A549 (cell line): ENCODE data around the gene COL5A1. TPM values are rescaled to one million over a fixed set of nuclear protein-coding genes. Genes with fewer than 3 reads are reported as not detected.

ENCODE experiments used
- ATAC-seq, 2 experiments: fragments of 200-7000 bp in 1 of 2; fragments of >200 bp in 1 of 2; cut with Nextera tagmentation in 1 of 2; cut with Tn5 transposase in 1 of 2; 3 replicates each; pipeline versions ENCODE4 v1.8.0 to v1.9.1; 2018 to 2020; ENCODE audit warnings: mild to moderate bottlenecking in 1 of 2, moderate library complexity in 1 of 2
- CTCF ChIA-PET: fragments of 300-600 bp; sonication (Branson Sonifier 250); formaldehyde crosslinking; extraction: SDS; loops from one replicate; lab custom pipeline; 2021; ENCODE audit warnings: antibody characterized with exemption, inconsistent platforms; lab: Yijun Ruan, JAX
- POLR2A ChIA-PET: fragments of 350-600 bp; formaldehyde crosslinking; extraction: SDS; loops from one replicate; lab custom pipeline; 2021; ENCODE audit warnings: antibody characterized with exemption, inconsistent platforms; lab: Yijun Ruan, JAX
- DNase-seq, 2 experiments: peaks; one replicate each; pipeline versions ENCODE4 v3.0.0 to v3.0.0-alpha.2; 2011 to 2016; ENCODE audit warnings: low read depth in 1 of 2, low spot score in 1 of 2
- FAIRE-seq: peaks from 2 replicates; lab custom pipeline; 2011; peaks lifted over from hg19 to GRCh38; lab: Jason Lieb, UNC
- H3K27ac ChIP-seq, 2 experiments: fragments of >200 bp; sonication (Bioruptor Twin); formaldehyde crosslinking; 3 replicates each; pipeline ENCODE4 v1.5.1; 2016 to 2017
- H3K4me1 ChIP-seq: fragments of >200 bp; sonication (Bioruptor Twin); formaldehyde crosslinking; 3 replicates; pipeline ENCODE4 v1.6.1; 2016
- H3K4me2 ChIP-seq: fragments of >200 bp; sonication (Bioruptor Twin); formaldehyde crosslinking; 3 replicates; pipeline ENCODE4 v1.6.1; 2016
- H3K4me3 ChIP-seq: fragments of >200 bp; sonication (Bioruptor Twin); formaldehyde crosslinking; 3 replicates; pipeline ENCODE4 v1.5.1; 2016
- H3K9me3 ChIP-seq: fragments of >200 bp; sonication (Bioruptor Twin); formaldehyde crosslinking; 3 replicates; pipeline ENCODE4 v1.6.1; 2016
- CBX2 ChIP-seq: fragments of 200-600 bp; sonication (generic); IDR thresholded peaks from 2 replicates; pipeline ENCODE4 v1.6.1; 2016; ENCODE audit warnings: low read depth, mild to moderate bottlenecking, borderline replicate concordance
- CEBPB ChIP-seq, 2 experiments: fragments of >200 bp in 1 of 2; sonication (Bioruptor Twin) in 1 of 2; formaldehyde crosslinking in 1 of 2; IDR thresholded peaks; 2 replicates each; pipeline ENCODE4 v1.6.1; 2012 to 2016
- CHD2 ChIP-seq: fragments of 150-350 bp; IDR thresholded peaks from 2 replicates; pipeline ENCODE4 v1.6.1; 2014; ENCODE audit warnings: low read length; ENCODE audit not compliant: partially characterized antibody
- CTCF ChIP-seq: fragments of >200 bp; sonication (Bioruptor Twin); formaldehyde crosslinking; IDR thresholded peaks from 3 replicates; pipeline ENCODE4 v1.5.1; 2016
- E2F6 ChIP-seq: IDR thresholded peaks from 2 replicates; pipeline ENCODE4 v1.6.1; 2012; ENCODE audit warnings: low read depth, borderline replicate concordance
- EHF ChIP-seq: fragments of 250-450 bp; sonication (Bioruptor Pico); IDR thresholded peaks from 2 replicates; pipeline ENCODE4 v1.5.0; 2020; ENCODE audit warnings: mild to moderate bottlenecking
- EHMT2 ChIP-seq: fragments of 200-600 bp; sonication (generic); IDR thresholded peaks from 2 replicates; pipeline ENCODE4 v1.6.1; 2016; ENCODE audit warnings: antibody characterized with exemption, low read depth, mild to moderate bottlenecking, moderate library complexity
- EP300 ChIP-seq, 2 experiments: fragments of >200 bp; sonication (Bioruptor Twin); formaldehyde crosslinking; IDR thresholded peaks; 2 replicates in 1 of 2; 3 replicates in 1 of 2; pipeline ENCODE4 v1.6.1; 2016 to 2017
- FOSL2 ChIP-seq, 2 experiments: fragments of 450-650 bp in 1 of 2; fragments of >200 bp in 1 of 2; sonication (Bioruptor Twin) in 1 of 2; formaldehyde crosslinking; IDR thresholded peaks; 2 replicates each; pipeline versions ENCODE4 v1.5.0 to v1.6.1; 2016 to 2020; ENCODE audit warnings: mild to moderate bottlenecking in 1 of 2, moderate library complexity in 1 of 2
- FOXS1 ChIP-seq: fragments of 250-450 bp; sonication (Bioruptor Pico); IDR thresholded peaks from 2 replicates; pipeline ENCODE4 v1.5.0; 2020; ENCODE audit warnings: mild to moderate bottlenecking, moderate library complexity
- HES2 ChIP-seq: fragments of >200 bp; sonication (Bioruptor Twin); formaldehyde crosslinking; IDR thresholded peaks from 2 replicates; pipeline ENCODE4 v1.6.1; 2016
- HEYL ChIP-seq: fragments of 250-450 bp; sonication (Bioruptor Pico); IDR thresholded peaks from 2 replicates; pipeline ENCODE4 v1.8.0; 2021; ENCODE audit warnings: mild to moderate bottlenecking, moderate library complexity
- HOXB5 ChIP-seq: fragments of 250-450 bp; sonication (Bioruptor Pico); IDR thresholded peaks from 2 replicates; pipeline ENCODE4 v1.5.0; 2020; ENCODE audit warnings: mild to moderate bottlenecking, moderate library complexity
- JUN ChIP-seq, 2 experiments: fragments of >200 bp; sonication (Bioruptor Twin); formaldehyde crosslinking; IDR thresholded peaks; 2 replicates in 1 of 2; 3 replicates in 1 of 2; pipeline ENCODE4 v1.6.1; 2016 to 2017
- MAFK ChIP-seq: fragments of 450-650 bp; IDR thresholded peaks from 2 replicates; pipeline ENCODE4 v1.6.1; 2014; ENCODE audit not compliant: partially characterized antibody
- NFE2L2 ChIP-seq: fragments of 150-350 bp; conservative IDR thresholded peaks from 2 replicates; pipeline ENCODE4 v1.6.1; 2014; ENCODE audit warnings: low read length
- PHF8 ChIP-seq: fragments of 200-600 bp; sonication (generic); IDR thresholded peaks from 2 replicates; pipeline ENCODE4 v1.6.1; 2016; ENCODE audit warnings: low read depth, mild to moderate bottlenecking, antibody characterized with exemption, moderate library complexity, borderline replicate concordance
- POLR2A ChIP-seq: IDR thresholded peaks from 2 replicates; pipeline ENCODE4 v1.6.1; 2012; ENCODE audit warnings: mild to moderate bottlenecking, low read length
- RAD21 ChIP-seq, 2 experiments: fragments of >200 bp in 1 of 2; sonication (Bioruptor Twin) in 1 of 2; formaldehyde crosslinking in 1 of 2; IDR thresholded peaks in 1 of 2; conservative IDR thresholded peaks in 1 of 2; 2 replicates in 1 of 2; 3 replicates in 1 of 2; pipeline ENCODE4 v1.6.1; 2012 to 2018; ENCODE audit warnings: inconsistent platforms in 1 of 2
- RFX5 ChIP-seq: fragments of 450-650 bp; IDR thresholded peaks from 2 replicates; pipeline ENCODE4 v1.7.1; 2014; ENCODE audit warnings: antibody characterized with exemption, mild to moderate bottlenecking, moderate library complexity
- RNF2 ChIP-seq: fragments of 200-600 bp; sonication (generic); IDR thresholded peaks from 2 replicates; pipeline ENCODE4 v1.6.1; 2016; ENCODE audit warnings: low read depth, mild to moderate bottlenecking, antibody characterized with exemption, moderate library complexity, borderline replicate concordance
- SMC3 ChIP-seq: fragments of >200 bp; sonication (Bioruptor Twin); formaldehyde crosslinking; IDR thresholded peaks from 3 replicates; pipeline ENCODE4 v1.6.1; 2018; ENCODE audit warnings: inconsistent platforms
- WGBS: methylation state at CpG from one replicate; pipeline ENCODE4 v1.1.6; 2017; ENCODE audit errors: missing lambda C conversion rate; 5-methylcytosine and 5-hydroxymethylcytosine counted together
- polyA plus RNA-seq, 4 experiments: library from polyadenylated mRNA; depleted of rRNA in 3 of 4; stranded (reverse); fragments of >200 nt; fragmentation: RNase III in 1 of 4; extraction: RNeasy Plus Mini Kit Qiagen cat#74134 plus additional on column Dnase treatment in 1 of 4; gene quantifications; 2 replicates in 3 of 4; 3 replicates in 1 of 4; pipeline ENCODE4 v1.2.3, GENCODE V29; 2011 to 2017

COL5A1 gene
- polyA plus RNA-seq, 2 of the 4 experiments (the other 2 are of a cell fraction), result 16.1 to 67.5 TPM

- CTCF ChIA-PET, result interaction anchor here (0.6 to 0.8 kb wide), 2 partner anchors 22 to 170 kb away, joined by 3 to 4 read pairs; no protein-coding TSS in a partner anchor
Observed at GRCh38 chr9:134867917-134868750, 226.5 kb downstream of the COL5A1 start.

GRCh38 chr9:134868751-134869553, 227.3 kb downstream of the COL5A1 start:
- POLR2A ChIA-PET, result no interaction called here
- 68% methylated on average over 25 of the region's 25 CpGs for WGBS
- CTCF ChIA-PET, result interaction anchor here (0.8 kb wide), 1 partner anchor 171 kb away, joined by 3 read pairs; no protein-coding TSS in a partner anchor
- H3K4me3 ChIP-seq, result no peak overlapping the region
- FAIRE-seq (no peak), ATAC-seq (no peak; a peak in 1 of 6 replicates), DNase-seq (no peak)
- H3K4me1 ChIP-seq, result no peaks in the 10 kb centered on the region
- no peak overlapping the region for H3K4me2 ChIP-seq
- no peaks in the 10 kb centered on the region for H3K9me3 ChIP-seq
- TF ChIP-seq CHD2 (no peak), HOXB5 (no peak), CEBPB (IDR thresholded peaks at IDR 0.05) (no peak), RNF2 (no peak), MAFK (no peak), EHMT2 (no peak), EP300 (IDR thresholded peaks at IDR 0.05) (no peak), FOSL2 (IDR thresholded peaks at IDR 0.05) (no peak), FOSL2 (CRISPR knock-in tag; IDR thresholded peaks at IDR 0.05) (no peak), CTCF (no peak), PHF8 (no peak), RFX5 (no peak), JUN (IDR thresholded peaks at IDR 0.05) (no peak), EHF (CRISPR knock-in tag) (no peak), RAD21 (conservative IDR thresholded peaks at IDR 0.05 in 1 of 2, IDR thresholded peaks at IDR 0.05 in 1 of 2) (no peak), CBX2 (no peak), HEYL (CRISPR knock-in tag) (no peak), HES2 (no peak), SMC3 (no peak), E2F6 (no peak)
- H3K27ac ChIP-seq, result no peak overlapping the region

More at GRCh38 chr9:134867917-134868750, 226.5 kb downstream of the COL5A1 start:
- Histone ChIP-seq H3K4me2 (no peak overlapping the region), H3K9me3 (no peaks in the 10 kb centered on the region), H3K4me3 (no peak overlapping the region), H3K4me1 (no peaks in the 10 kb centered on the region), H3K27ac (no peak overlapping the region)
- WGBS, result 65% methylated on average over 21 of the region's 22 CpGs
- ATAC-seq (no peak), DNase-seq (no peak), FAIRE-seq (no peak)
- TF ChIP-seq NFE2L2 (no peak), FOXS1 (CRISPR knock-in tag) (no peak), CHD2 (no peak), POLR2A (no peak), FOSL2 (IDR thresholded peaks at IDR 0.05) (no peak), FOSL2 (CRISPR knock-in tag; IDR thresholded peaks at IDR 0.05) (no peak), HEYL (CRISPR knock-in tag) (no peak)
- POLR2A ChIA-PET, result no interaction called here
